ENCODE data around the gene SYNDIG1.

SYNDIG1 gene

DNA sequence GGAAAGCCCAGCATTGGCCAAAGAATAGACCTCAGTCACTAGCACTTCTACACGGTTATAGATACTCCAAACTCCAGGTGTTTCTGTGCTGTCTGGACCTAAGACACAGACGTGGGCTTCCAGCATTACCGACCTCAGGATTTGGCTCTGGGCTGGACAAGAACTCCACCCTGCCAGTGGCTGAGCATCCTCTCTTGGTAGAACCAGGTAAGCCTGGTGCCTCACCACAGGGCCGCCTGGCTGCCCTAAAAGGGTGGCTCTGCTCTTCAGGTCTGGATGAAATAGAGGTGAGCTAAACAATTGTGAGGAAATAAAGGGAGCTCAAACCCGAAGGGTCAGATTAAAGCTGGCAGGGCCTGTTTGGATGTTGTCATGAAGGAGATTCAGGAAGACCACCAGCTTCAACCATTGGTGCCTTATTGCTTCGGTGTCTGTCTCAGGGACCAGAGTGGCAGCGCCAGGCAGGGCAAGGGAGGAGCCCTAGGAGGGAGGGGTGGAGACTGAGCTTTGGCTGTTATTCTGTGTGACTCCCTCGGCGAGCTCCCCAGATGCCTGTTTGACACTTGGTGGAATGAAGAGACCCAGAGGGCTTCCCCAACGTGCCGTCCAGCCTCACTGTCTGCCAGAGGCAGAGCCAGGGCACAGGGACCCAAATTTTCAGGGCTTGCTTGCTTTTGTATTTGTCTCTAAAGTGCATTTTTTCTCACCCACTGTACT is 8.6 kb downstream of the SYNDIG1 start:
- H3K36me3 ChIP-seq (ENCODE audit: insufficient read depth, low read length) = no peaks in the 10 kb centered on the region
- no peaks in the 10 kb centered on the region for H3K4me1 ChIP-seq (ENCODE audit: insufficient read depth, low read length)
- peaks cover 11 to 19% of the 10 kb centered on the region in 2 donors for H3K27me3 ChIP-seq (ENCODE audit: control insufficient read depth in 1 of 2, insufficient read depth in 2 of 2, low read length in 2 of 2)
- no peaks in the 10 kb centered on the region for H3K9me3 ChIP-seq (ENCODE audit: low read length)
- no peak overlapping the region for H3K4me3 ChIP-seq (ENCODE audit: low read depth in 1 of 2, low read length in 2 of 2)
- H3K27ac ChIP-seq (ENCODE audit: low read depth, low read length) = no peak overlapping the region
- no peak overlapping the region for H3K9ac ChIP-seq (ENCODE audit: low read length)

DNA sequence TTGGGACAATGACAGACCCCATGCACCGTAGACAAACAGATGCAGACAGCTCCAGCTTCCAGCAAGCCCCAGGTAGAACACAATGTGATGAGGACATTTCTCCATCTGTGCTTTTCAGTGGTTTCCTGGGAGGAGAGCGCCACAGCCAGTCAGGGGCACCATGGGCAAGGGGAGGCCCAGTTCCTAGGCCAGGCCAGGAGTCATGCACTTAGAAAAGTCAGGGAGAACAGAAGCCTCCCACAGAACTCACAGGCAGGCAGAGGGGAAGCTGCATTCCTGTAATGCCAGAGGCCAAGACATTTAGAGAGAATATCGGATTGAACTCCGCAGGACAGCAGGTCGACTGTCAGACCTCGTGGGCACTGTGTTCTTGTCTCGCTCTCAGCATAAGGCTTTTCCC is 9.2 kb downstream of the SYNDIG1 start:
- no peaks in the 10 kb centered on the region for H3K36me3 ChIP-seq (ENCODE audit: insufficient read depth, low read length)
- no peak overlapping the region for H3K27ac ChIP-seq (ENCODE audit: low read depth, low read length)
- H3K4me1 ChIP-seq (ENCODE audit: insufficient read depth, low read length) = no peaks in the 10 kb centered on the region
- no peaks in the 10 kb centered on the region for H3K9me3 ChIP-seq (ENCODE audit: low read length)
- H3K9ac ChIP-seq (ENCODE audit: low read length) = no peak overlapping the region
- H3K27me3 ChIP-seq (ENCODE audit: control insufficient read depth in 1 of 2, insufficient read depth in 2 of 2, low read length in 2 of 2) = peaks cover 9 to 13% of the 10 kb centered on the region in 2 donors
- no peak overlapping the region for H3K4me3 ChIP-seq (ENCODE audit: low read depth in 1 of 2, low read length in 2 of 2)

DNA sequence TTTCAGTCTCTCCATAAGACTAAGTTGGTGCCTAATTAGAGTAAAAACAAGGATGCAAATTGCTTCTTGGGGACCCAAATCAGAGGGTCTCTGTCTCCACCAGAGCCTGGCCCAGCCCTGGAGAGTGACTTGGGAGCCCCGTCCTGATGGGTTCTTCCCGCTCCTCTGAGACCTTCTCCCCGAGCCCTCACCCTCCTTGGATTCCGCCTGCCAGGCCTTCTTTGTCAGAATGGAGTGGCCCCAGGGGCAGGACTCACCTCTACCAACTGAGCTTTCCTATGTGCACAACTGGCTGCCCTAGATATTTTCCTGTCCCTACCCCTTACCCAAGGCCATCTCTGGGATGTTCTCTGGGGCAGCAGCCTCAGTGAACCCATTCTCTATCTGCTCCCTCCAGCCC is 9.7 kb downstream of the SYNDIG1 start:
- Histone ChIP-seq H3K4me3 (ENCODE audit: low read depth in 1 of 2, low read length in 2 of 2) (no peak overlapping the region), H3K27ac (ENCODE audit: low read depth, low read length) (no peak overlapping the region), H3K27me3 (ENCODE audit: control insufficient read depth in 1 of 2, insufficient read depth in 2 of 2, low read length in 2 of 2) (peaks cover 9 to 11% of the 10 kb centered on the region in 2 donors), H3K9me3 (ENCODE audit: low read length) (no peaks in the 10 kb centered on the region), H3K9ac (ENCODE audit: low read length) (no peak overlapping the region), H3K4me1 (ENCODE audit: insufficient read depth, low read length) (no peaks in the 10 kb centered on the region), H3K36me3 (ENCODE audit: insufficient read depth, low read length) (no peaks in the 10 kb centered on the region)

DNA sequence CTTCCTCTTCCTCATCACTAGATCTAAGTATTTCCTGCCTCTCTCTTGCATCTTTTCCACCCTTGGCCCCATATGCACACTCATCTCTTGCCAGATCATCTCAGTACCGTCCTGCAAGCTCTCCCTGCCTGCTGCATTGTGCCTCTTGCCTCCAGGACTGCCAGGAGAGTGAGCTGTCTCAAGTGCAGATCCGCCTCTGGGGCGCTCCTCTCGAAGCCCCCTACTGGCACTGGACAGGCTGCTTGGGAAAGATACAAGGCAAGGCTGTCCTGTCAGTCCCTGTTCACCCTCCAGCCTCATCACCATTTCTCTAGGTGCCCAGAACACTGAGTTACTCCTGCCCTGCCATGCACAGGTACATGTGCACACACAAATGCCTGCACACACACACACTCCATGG is 10.2 kb downstream of the SYNDIG1 start:
- H3K36me3 ChIP-seq (ENCODE audit: insufficient read depth, low read length) = no peaks in the 10 kb centered on the region
- peaks cover 6 to 9% of the 10 kb centered on the region in 2 donors for H3K27me3 ChIP-seq (ENCODE audit: control insufficient read depth in 1 of 2, insufficient read depth in 2 of 2, low read length in 2 of 2)
- H3K9me3 ChIP-seq (ENCODE audit: low read length) = no peaks in the 10 kb centered on the region
- H3K4me1 ChIP-seq (ENCODE audit: insufficient read depth, low read length) = no peaks in the 10 kb centered on the region
- H3K9ac ChIP-seq (ENCODE audit: low read length) = no peak overlapping the region
- H3K4me3 ChIP-seq (ENCODE audit: low read depth in 1 of 2, low read length in 2 of 2) = no peak overlapping the region
- no peak overlapping the region for H3K27ac ChIP-seq (ENCODE audit: low read depth, low read length)

DNA sequence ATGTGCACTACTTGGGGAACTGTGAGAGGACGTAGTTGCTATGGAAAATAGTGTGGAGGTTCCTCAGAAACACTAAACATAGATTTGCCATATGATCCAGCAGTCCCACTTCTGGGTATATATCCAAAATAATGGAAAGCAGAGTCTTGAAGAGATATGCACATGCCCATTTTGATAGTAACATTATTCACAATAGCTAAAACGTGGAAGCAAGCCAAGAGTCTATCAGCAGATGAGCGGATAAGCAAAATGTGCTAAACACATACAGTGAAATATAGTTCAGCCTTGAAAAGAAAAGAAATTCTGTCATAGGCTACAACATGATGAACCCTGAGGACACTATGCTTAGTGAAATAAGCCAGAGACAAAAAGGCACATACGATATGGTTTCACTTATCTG is 11.1 kb downstream of the SYNDIG1 start:
- H3K27ac ChIP-seq (ENCODE audit: low read depth, low read length) = no peak overlapping the region
- H3K9ac ChIP-seq (ENCODE audit: low read length) = no peak overlapping the region
- H3K27me3 ChIP-seq (ENCODE audit: control insufficient read depth in 1 of 2, insufficient read depth in 2 of 2, low read length in 2 of 2) = peaks cover 0 to 4% of the 10 kb centered on the region in 2 donors
- H3K4me1 ChIP-seq (ENCODE audit: insufficient read depth, low read length) = no peaks in the 10 kb centered on the region
- H3K9me3 ChIP-seq (ENCODE audit: low read length) = no peaks in the 10 kb centered on the region
- H3K4me3 ChIP-seq (ENCODE audit: low read depth in 1 of 2, low read length in 2 of 2) = no peak overlapping the region
- H3K36me3 ChIP-seq (ENCODE audit: insufficient read depth, low read length) = no peaks in the 10 kb centered on the region

DNA sequence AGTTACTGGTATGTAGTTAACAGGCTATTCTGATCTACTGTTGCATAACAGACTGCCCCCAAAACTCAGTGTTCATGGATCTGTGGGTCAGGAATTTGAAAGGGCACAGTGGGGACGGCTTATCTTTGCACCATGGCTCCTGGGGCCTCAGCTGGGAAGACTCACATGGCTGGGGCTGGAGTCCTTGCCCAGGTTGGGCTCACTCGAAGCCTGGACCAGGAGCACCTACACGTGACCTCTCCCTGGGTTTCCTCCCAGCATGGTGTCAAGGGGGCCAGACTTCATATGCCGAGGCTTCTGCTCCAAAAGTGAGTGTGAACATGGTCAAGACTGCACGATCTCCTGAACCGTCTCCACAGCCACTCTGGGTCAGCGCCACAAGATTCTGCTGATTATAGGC is 11.7 kb downstream of the SYNDIG1 start:
- Histone ChIP-seq H3K4me1 (ENCODE audit: insufficient read depth, low read length) (no peaks in the 10 kb centered on the region), H3K27ac (ENCODE audit: low read depth, low read length) (no peak overlapping the region), H3K27me3 (ENCODE audit: control insufficient read depth in 1 of 2, insufficient read depth in 2 of 2, low read length in 2 of 2) (peaks cover 0 to 4% of the 10 kb centered on the region in 2 donors), H3K9ac (ENCODE audit: low read length) (no peak overlapping the region), H3K4me3 (ENCODE audit: low read depth in 1 of 2, low read length in 2 of 2) (no peak overlapping the region), H3K9me3 (ENCODE audit: low read length) (no peaks in the 10 kb centered on the region), H3K36me3 (ENCODE audit: insufficient read depth, low read length) (no peaks in the 10 kb centered on the region)

DNA sequence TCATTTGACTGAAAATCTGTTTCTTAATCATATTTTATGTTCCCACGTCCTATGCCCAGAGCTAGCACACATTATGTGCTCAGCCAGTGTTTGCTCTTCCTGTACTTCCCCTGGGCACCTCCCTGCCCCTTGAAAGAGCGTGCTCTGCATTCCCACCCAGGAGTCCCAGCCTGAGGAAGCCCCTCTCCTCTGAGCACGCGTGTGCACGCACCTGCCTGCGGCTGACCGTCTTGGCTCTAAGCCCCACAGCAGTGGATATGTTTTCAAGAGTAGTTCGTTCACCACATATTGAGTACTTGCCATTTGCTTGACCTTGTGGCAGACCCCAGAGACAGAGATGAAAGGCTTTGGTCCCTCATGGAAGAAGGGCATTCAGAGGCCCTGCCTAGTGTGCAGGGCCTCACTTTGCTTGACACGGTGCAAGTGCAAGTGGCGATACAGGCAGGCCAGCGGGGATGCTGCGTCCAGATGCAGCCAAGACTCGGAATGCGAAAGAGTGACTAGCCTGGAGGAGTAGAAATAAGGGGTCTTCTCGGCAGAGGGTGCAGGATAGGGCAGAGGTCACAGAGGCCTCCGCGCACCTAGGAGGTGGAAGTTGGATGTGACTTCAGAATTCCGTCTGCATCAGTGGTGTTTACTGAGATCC is 14.1 kb downstream of the SYNDIG1 start:
- no peak overlapping the region for H3K4me3 ChIP-seq (ENCODE audit: low read depth in 1 of 2, low read length in 2 of 2)
- no peaks in the 10 kb centered on the region for H3K4me1 ChIP-seq (ENCODE audit: insufficient read depth, low read length)
- H3K27me3 ChIP-seq (ENCODE audit: control insufficient read depth in 1 of 2, insufficient read depth in 2 of 2, low read length in 2 of 2) = peaks cover 0 to 4% of the 10 kb centered on the region in 2 donors
- no peak overlapping the region for H3K27ac ChIP-seq (ENCODE audit: low read depth, low read length)
- no peaks in the 10 kb centered on the region for H3K9me3 ChIP-seq (ENCODE audit: low read length)
- no peaks in the 10 kb centered on the region for H3K36me3 ChIP-seq (ENCODE audit: insufficient read depth, low read length)
- H3K9ac ChIP-seq (ENCODE audit: low read length) = no peak overlapping the region

DNA sequence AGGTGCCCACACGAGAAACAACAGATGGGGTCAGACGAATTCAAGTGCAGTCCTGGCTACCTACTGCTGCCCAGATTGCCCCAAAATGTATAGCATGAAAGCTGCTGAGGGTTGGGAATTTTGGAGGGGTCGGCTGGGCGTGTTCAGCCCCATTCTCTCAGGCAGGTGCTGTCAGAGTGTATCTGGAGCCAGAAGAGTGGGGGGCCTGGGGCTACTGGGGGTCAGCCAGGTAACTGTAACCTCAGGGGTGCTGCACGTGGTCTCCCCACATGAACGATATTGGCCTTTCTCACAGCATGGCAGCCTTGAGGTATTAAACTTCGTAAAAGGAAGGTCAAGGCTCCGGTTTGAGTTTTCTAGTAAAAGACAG is 14.6 kb downstream of the SYNDIG1 start:
- Histone ChIP-seq H3K27ac (ENCODE audit: low read depth, low read length) (no peak overlapping the region), H3K4me1 (ENCODE audit: insufficient read depth, low read length) (no peaks in the 10 kb centered on the region)

DNA sequence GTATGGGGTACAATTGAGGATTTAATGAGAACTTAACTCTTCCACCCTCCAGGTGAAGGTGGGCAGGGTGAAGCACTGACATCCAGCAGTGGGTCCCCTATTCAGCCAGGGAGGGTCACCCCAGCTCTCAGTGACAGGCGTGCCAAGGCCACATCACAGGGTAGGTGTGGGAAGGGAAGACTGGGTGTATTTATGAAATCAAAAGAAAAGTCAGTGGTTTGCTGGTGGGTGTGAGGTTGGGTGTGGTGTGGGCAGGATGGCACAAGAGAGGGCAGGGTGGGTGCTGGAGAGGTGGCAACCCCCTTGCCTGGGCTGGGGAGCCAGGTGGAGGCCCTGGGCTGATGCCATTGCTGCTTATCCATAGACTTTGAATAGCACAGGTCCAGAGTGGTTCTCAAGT is 16.6 kb downstream of the SYNDIG1 start:
- H3K4me3 ChIP-seq (ENCODE audit: low read depth in 1 of 2, low read length in 2 of 2) = no peak overlapping the region
- no peak overlapping the region for H3K27ac ChIP-seq (ENCODE audit: low read depth, low read length)
- H3K4me1 ChIP-seq (ENCODE audit: insufficient read depth, low read length) = no peaks in the 10 kb centered on the region
- H3K9ac ChIP-seq (ENCODE audit: low read length) = no peak overlapping the region
- H3K9me3 ChIP-seq (ENCODE audit: low read length) = no peaks in the 10 kb centered on the region
- peaks cover 0 to 4% of the 10 kb centered on the region in 2 donors for H3K27me3 ChIP-seq (ENCODE audit: control insufficient read depth in 1 of 2, insufficient read depth in 2 of 2, low read length in 2 of 2)
- no peaks in the 10 kb centered on the region for H3K36me3 ChIP-seq (ENCODE audit: insufficient read depth, low read length)

More for the DNA sequence above, 14.6 kb downstream of the SYNDIG1 start:
- Histone ChIP-seq H3K4me3 (ENCODE audit: low read depth in 1 of 2, low read length in 2 of 2) (no peak overlapping the region), H3K36me3 (ENCODE audit: insufficient read depth, low read length) (no peaks in the 10 kb centered on the region), H3K9ac (ENCODE audit: low read length) (no peak overlapping the region), H3K9me3 (ENCODE audit: low read length) (no peaks in the 10 kb centered on the region), H3K27me3 (ENCODE audit: control insufficient read depth in 1 of 2, insufficient read depth in 2 of 2, low read length in 2 of 2) (peaks cover 0 to 4% of the 10 kb centered on the region in 2 donors)

DNA sequence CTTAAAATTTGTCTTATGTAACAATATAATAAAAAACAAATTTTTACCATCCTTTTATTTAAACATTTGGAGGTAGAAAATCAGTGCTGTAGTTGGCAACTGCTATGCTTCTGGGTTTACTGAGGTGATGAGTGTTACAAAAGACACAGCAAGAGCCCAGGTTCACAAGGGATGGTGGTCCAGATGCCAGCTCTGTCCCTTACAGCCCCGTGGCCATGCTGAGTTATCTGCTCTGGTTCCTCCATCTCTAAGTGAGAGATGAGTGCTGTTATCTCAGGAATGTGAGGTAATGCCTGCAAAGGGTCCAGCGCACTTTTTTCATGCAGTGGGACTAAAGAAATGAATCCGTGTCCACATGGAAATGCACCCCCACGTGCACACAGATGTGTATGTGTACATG is 17.8 kb downstream of the SYNDIG1 start:
- no peak overlapping the region for H3K9ac ChIP-seq (ENCODE audit: low read length)
- peaks cover 0 to 4% of the 10 kb centered on the region in 2 donors for H3K27me3 ChIP-seq (ENCODE audit: control insufficient read depth in 1 of 2, insufficient read depth in 2 of 2, low read length in 2 of 2)
- no peaks in the 10 kb centered on the region for H3K36me3 ChIP-seq (ENCODE audit: insufficient read depth, low read length)
- no peaks in the 10 kb centered on the region for H3K4me1 ChIP-seq (ENCODE audit: insufficient read depth, low read length)
- H3K27ac ChIP-seq (ENCODE audit: low read depth, low read length) = no peak overlapping the region
- no peak overlapping the region for H3K4me3 ChIP-seq (ENCODE audit: low read depth in 1 of 2, low read length in 2 of 2)
- no peaks in the 10 kb centered on the region for H3K9me3 ChIP-seq (ENCODE audit: low read length)

DNA sequence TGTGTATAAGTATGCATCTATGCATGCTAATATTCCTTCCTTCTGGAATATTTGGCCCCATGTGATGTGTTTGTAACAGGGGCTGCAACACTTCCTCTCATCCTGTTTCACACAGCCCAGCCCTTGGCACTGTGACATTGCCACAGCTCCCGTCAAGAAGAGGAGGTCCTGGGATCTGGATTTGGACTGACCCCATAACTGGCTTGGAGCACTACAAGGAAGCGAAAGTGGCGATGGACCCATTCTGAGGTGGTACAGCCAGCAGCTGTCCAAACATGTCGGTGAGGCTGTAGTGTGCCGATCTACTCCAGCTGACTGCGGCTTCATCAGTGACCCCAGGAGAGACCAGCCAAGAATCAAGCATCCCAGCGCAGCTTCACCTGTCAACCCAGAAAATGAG is 18.2 kb downstream of the SYNDIG1 start:
- no peaks in the 10 kb centered on the region for H3K9me3 ChIP-seq (ENCODE audit: low read length)
- no peak overlapping the region for H3K4me3 ChIP-seq (ENCODE audit: low read depth in 1 of 2, low read length in 2 of 2)
- no peaks in the 10 kb centered on the region for H3K4me1 ChIP-seq (ENCODE audit: insufficient read depth, low read length)
- peaks cover 0 to 4% of the 10 kb centered on the region in 2 donors for H3K27me3 ChIP-seq (ENCODE audit: control insufficient read depth in 1 of 2, insufficient read depth in 2 of 2, low read length in 2 of 2)
- no peak overlapping the region for H3K27ac ChIP-seq (ENCODE audit: low read depth, low read length)
- H3K9ac ChIP-seq (ENCODE audit: low read length) = no peak overlapping the region
- no peaks in the 10 kb centered on the region for H3K36me3 ChIP-seq (ENCODE audit: insufficient read depth, low read length)
